HL-60 (cell line): ENCODE measurements around the gene ZFP82.

Source experiments
- GABPA ChIP-seq: IDR thresholded peaks from 2 replicates; pipeline ENCODE4 v1.6.1; 2012; ENCODE audit warnings: low read depth
- POLR2AphosphoS5 ChIP-seq: IDR thresholded peaks from 2 replicates; pipeline ENCODE4 v1.6.1; 2012; ENCODE audit warnings: low read depth
- SPI1 ChIP-seq: IDR thresholded peaks from 2 replicates; pipeline ENCODE4 v1.6.1; 2012; ENCODE audit warnings: low read depth, mild to moderate bottlenecking, borderline replicate concordance
- TF ChIP-seq, protein P1 (sequence below): IDR thresholded peaks from one replicate; pipeline ENCODE4 v1.5.1; 2011; ENCODE audit warnings: low read length, control low read depth, inconsistent platforms; ENCODE audit not compliant: insufficient read depth
- TF ChIP-seq, protein P2 (sequence below): IDR thresholded peaks from 2 replicates; pipeline ENCODE4 v1.6.1; 2012; ENCODE audit warnings: low read depth; ENCODE audit not compliant: insufficient replicate concordance

DNA sequence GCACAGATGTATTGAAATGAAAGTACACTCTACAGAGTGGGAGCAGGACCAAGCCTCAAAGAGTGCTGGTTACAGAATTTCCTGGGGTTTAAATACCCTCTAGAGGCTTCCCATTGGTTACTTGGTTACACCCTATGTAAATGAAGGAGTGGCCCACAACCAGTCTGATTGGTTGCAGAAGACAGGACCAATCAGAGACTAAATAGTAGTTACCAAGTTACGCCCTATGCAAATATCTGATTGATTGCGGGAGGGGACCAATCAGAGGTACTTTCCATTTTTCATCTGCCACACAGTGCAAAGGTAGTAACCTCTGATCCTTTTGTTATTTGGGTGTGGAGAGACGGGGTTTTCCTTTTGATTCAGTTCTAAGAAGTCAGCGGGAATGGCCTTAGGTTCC, 5.5 kb upstream of the ZFP82 start:
- TF ChIP-seq, protein P1, sequence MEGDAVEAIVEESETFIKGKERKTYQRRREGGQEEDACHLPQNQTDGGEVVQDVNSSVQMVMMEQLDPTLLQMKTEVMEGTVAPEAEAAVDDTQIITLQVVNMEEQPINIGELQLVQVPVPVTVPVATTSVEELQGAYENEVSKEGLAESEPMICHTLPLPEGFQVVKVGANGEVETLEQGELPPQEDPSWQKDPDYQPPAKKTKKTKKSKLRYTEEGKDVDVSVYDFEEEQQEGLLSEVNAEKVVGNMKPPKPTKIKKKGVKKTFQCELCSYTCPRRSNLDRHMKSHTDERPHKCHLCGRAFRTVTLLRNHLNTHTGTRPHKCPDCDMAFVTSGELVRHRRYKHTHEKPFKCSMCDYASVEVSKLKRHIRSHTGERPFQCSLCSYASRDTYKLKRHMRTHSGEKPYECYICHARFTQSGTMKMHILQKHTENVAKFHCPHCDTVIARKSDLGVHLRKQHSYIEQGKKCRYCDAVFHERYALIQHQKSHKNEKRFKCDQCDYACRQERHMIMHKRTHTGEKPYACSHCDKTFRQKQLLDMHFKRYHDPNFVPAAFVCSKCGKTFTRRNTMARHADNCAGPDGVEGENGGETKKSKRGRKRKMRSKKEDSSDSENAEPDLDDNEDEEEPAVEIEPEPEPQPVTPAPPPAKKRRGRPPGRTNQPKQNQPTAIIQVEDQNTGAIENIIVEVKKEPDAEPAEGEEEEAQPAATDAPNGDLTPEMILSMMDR: no peak
- TF ChIP-seq POLR2AphosphoS5 (no peak), GABPA (no peak), SPI1 (no peak)
- TF ChIP-seq, protein P2, sequence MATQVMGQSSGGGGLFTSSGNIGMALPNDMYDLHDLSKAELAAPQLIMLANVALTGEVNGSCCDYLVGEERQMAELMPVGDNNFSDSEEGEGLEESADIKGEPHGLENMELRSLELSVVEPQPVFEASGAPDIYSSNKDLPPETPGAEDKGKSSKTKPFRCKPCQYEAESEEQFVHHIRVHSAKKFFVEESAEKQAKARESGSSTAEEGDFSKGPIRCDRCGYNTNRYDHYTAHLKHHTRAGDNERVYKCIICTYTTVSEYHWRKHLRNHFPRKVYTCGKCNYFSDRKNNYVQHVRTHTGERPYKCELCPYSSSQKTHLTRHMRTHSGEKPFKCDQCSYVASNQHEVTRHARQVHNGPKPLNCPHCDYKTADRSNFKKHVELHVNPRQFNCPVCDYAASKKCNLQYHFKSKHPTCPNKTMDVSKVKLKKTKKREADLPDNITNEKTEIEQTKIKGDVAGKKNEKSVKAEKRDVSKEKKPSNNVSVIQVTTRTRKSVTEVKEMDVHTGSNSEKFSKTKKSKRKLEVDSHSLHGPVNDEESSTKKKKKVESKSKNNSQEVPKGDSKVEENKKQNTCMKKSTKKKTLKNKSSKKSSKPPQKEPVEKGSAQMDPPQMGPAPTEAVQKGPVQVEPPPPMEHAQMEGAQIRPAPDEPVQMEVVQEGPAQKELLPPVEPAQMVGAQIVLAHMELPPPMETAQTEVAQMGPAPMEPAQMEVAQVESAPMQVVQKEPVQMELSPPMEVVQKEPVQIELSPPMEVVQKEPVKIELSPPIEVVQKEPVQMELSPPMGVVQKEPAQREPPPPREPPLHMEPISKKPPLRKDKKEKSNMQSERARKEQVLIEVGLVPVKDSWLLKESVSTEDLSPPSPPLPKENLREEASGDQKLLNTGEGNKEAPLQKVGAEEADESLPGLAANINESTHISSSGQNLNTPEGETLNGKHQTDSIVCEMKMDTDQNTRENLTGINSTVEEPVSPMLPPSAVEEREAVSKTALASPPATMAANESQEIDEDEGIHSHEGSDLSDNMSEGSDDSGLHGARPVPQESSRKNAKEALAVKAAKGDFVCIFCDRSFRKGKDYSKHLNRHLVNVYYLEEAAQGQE: no peak
